BE2C (cell line): ENCODE data around the gene MIPEP.

Experiments used
- DNase-seq: peaks from one replicate; pipeline ENCODE4 v3.0.0-alpha.2; 2020
- H3K27me3 ChIP-seq: fragments of 250-450 bp; sonication (Bioruptor Pico); 2 replicates; pipeline ENCODE4 v1.5.1; 2020; ENCODE audit warnings: mild to moderate bottlenecking
- H3K36me3 ChIP-seq: fragments of 250-450 bp; sonication (Bioruptor Pico); 2 replicates; pipeline ENCODE4 v1.5.1; 2020; ENCODE audit warnings: mild to moderate bottlenecking
- H3K4me1 ChIP-seq: fragments of 250-450 bp; sonication (Bioruptor Pico); 2 replicates; pipeline ENCODE4 v1.5.1; 2020
- H3K4me3 ChIP-seq: 2 replicates; pipeline ENCODE4 v1.5.1; 2011; ENCODE audit warnings: low read depth, low read length
- H3K9me3 ChIP-seq: fragments of 250-450 bp; sonication (Bioruptor Pico); 2 replicates; pipeline ENCODE4 v1.5.1; 2020
- CTCF ChIP-seq: IDR thresholded peaks from 2 replicates; pipeline ENCODE4 v1.5.1; 2012; ENCODE audit warnings: mild to moderate bottlenecking, low read depth, low read length

The MIPEP gene

GRCh38 chr13:23701186-23701585, 188.0 kb downstream of the MIPEP start:
- DNase-seq: no peak
- Histone ChIP-seq H3K27me3 (no peaks in the 10 kb centered on the region), H3K9me3 (no peaks in the 10 kb centered on the region), H3K4me3 (no peak overlapping the region), H3K36me3 (no peaks in the 10 kb centered on the region), H3K4me1 (no peaks in the 10 kb centered on the region)
- no peak for TF ChIP-seq CTCF

GRCh38 chr13:23699271-23699670, 189.9 kb downstream of the MIPEP start:
- Histone ChIP-seq H3K9me3 (no peaks in the 10 kb centered on the region), H3K27me3 (no peaks in the 10 kb centered on the region), H3K36me3 (no peaks in the 10 kb centered on the region), H3K4me1 (no peaks in the 10 kb centered on the region), H3K4me3 (no peak overlapping the region)
- no peak for DNase-seq
- TF ChIP-seq CTCF: no peak

GRCh38 chr13:23697772-23698313, 191.4 kb downstream of the MIPEP start:
- no peak overlapping the region for H3K4me3 ChIP-seq
- no peaks in the 10 kb centered on the region for H3K36me3 ChIP-seq
- no peaks in the 10 kb centered on the region for H3K9me3 ChIP-seq
- no peaks in the 10 kb centered on the region for H3K27me3 ChIP-seq
- H3K4me1 ChIP-seq: no peaks in the 10 kb centered on the region
- no peak for DNase-seq
- TF ChIP-seq CTCF: no peak

GRCh38 chr13:23696610-23697009, 192.6 kb downstream of the MIPEP start:
- no peaks in the 10 kb centered on the region for H3K27me3 ChIP-seq
- no peak for DNase-seq
- H3K36me3 ChIP-seq: no peaks in the 10 kb centered on the region
- TF ChIP-seq CTCF: no peak
- H3K4me1 ChIP-seq: no peaks in the 10 kb centered on the region
- no peaks in the 10 kb centered on the region for H3K9me3 ChIP-seq
- H3K4me3 ChIP-seq: no peak overlapping the region

GRCh38 chr13:23695711-23696464, 193.3 kb downstream of the MIPEP start:
- H3K4me1 ChIP-seq: no peaks in the 10 kb centered on the region
- no peaks in the 10 kb centered on the region for H3K27me3 ChIP-seq
- H3K9me3 ChIP-seq: no peaks in the 10 kb centered on the region
- H3K4me3 ChIP-seq: no peak overlapping the region
- DNase-seq: no peak
- TF ChIP-seq CTCF: no peak
- no peaks in the 10 kb centered on the region for H3K36me3 ChIP-seq

- H3K4me1 ChIP-seq: no peaks in the 10 kb centered on the region
- no peaks in the 10 kb centered on the region for H3K9me3 ChIP-seq
- H3K4me3 ChIP-seq: no peak overlapping the region
- no peak for TF ChIP-seq CTCF
- DNase-seq: no peak
- H3K27me3 ChIP-seq: no peaks in the 10 kb centered on the region
- no peaks in the 10 kb centered on the region for H3K36me3 ChIP-seq
These were observed 194.0 kb downstream of the MIPEP start for GRCh38 chr13:23695196-23695595.
